A549 treated with ZK216348 at 1 μM for 4 hours (cell line): ENCODE measurements around the gene TRIM40. TPM values are rescaled to one million over a fixed set of nuclear protein-coding genes. Genes with fewer than 3 reads are reported as not detected.

Experiments
- total RNA-seq: library from RNA; stranded (reverse); fragments of 200-300 nt; extraction: Qiagen RNA extraction; gene quantifications from 5 replicates; pipeline ENCODE4 v1.2.3, GENCODE V29; 2022; ENCODE audit warnings: low read depth

Gene TRIM40
- total RNA-seq: not detected in 5 replicates

GRCh38 chr6:30135757-30136156 lies at the start of gene TRIM40:
TRIM40 (plus strand) TSS chr6:30136140; CDS start chr6:30137037, 897 bp downstream.

GRCh38 chr6:30113003-30113759 lies 22.8 kb upstream of the TRIM40 start, which contains the start of gene TRIM31:
TRIM31 (minus strand) TSS chr6:30113090; CDS start chr6:30112805, 285 bp downstream.

GRCh38 chr6:30160785-30161531 lies 25.0 kb downstream of the TRIM40 start, which contains the start of gene TRIM10:
TRIM10 (minus strand) TSS chr6:30161211; CDS start chr6:30160858, 353 bp downstream.

GRCh38 chr6:30163090-30163917 lies 27.4 kb downstream of the TRIM40 start, which contains the start of gene TRIM15:
TRIM15 (plus strand) TSS chr6:30163546; CDS start chr6:30163685, 139 bp downstream.

Other genes starting within 250 kb of the TRIM40 start
- gene HLA-A, start 193.6 kb upstream of the TRIM40 start, total RNA-seq: 93.3 to 151 TPM (median 142 TPM) in 5 replicates
- gene POLR1H, start 74.9 kb upstream of the TRIM40 start, total RNA-seq: 29.4 to 32.5 TPM (median 31.6 TPM) in 5 replicates
- 40.8 to 42.9 TPM (median 42.2 TPM) in 5 replicates for gene PPP1R11, start 68.9 kb upstream of the TRIM40 start, total RNA-seq
- gene RNF39, start 60.4 kb upstream of the TRIM40 start, total RNA-seq: not detected in 5 replicates
- 1.1 to 1.3 TPM (median 1.1 TPM) in 5 replicates for gene TRIM31, start 23.1 kb upstream of the TRIM40 start, total RNA-seq
- gene TRIM10, start 25.1 kb downstream of the TRIM40 start, total RNA-seq: not detected in 5 replicates
- 0.09 TPM in 1 of 5 replicates, not detected in the others for gene TRIM15, start 27.4 kb downstream of the TRIM40 start, total RNA-seq
- gene TRIM26, start 77.3 kb downstream of the TRIM40 start, total RNA-seq: 23.7 to 28.7 TPM (median 27.6 TPM) in 5 replicates
- 6.7 to 8.3 TPM (median 7.7 TPM) in 5 replicates for gene TRIM39, start 190.8 kb downstream of the TRIM40 start, total RNA-seq
- 63.6 to 76.1 TPM (median 69.2 TPM) in 5 replicates for gene RPP21, start 209.0 kb downstream of the TRIM40 start, total RNA-seq